Neural progenitor cell (in vitro differentiated cells): ENCODE results near the gene FEM1B. TPM values are rescaled to one million over a fixed set of nuclear protein-coding genes. Genes with fewer than 3 reads are reported as not detected.

ENCODE experiments used
- DNase-seq: peaks from one replicate; pipeline ENCODE4 v3.0.0-alpha.2; 2016; ENCODE audit warnings: low spot score
- H2AFZ ChIP-seq: fragments of 200-600 bp; sonication (generic); replicated peaks from 2 replicates; pipeline ENCODE4 v1.6.1; 2016; ENCODE audit warnings: antibody characterized with exemption
- H3F3A ChIP-seq: fragments of 200-600 bp; sonication (generic); 2 replicates; pipeline ENCODE4 v1.6.1; 2016; ENCODE audit warnings: antibody characterized with exemption, low read depth
- H3K27ac ChIP-seq: fragments of 200-600 bp; sonication (generic); 2 replicates; pipeline ENCODE4 v1.5.1; 2016; ENCODE audit warnings: mild to moderate bottlenecking
- H3K27me3 ChIP-seq: fragments of 200-600 bp; sonication (generic); 2 replicates; pipeline ENCODE4 v1.6.1; 2016; ENCODE audit warnings: mild to moderate bottlenecking, moderate library complexity
- H3K36me3 ChIP-seq: fragments of 200-600 bp; sonication (generic); 2 replicates; pipeline ENCODE4 v1.5.1; 2016
- H3K4me1 ChIP-seq: fragments of 200-600 bp; sonication (generic); 2 replicates; pipeline ENCODE4 v1.6.1; 2016; ENCODE audit warnings: mixed run types
- H3K4me2 ChIP-seq: fragments of 200-600 bp; sonication (generic); 2 replicates; pipeline ENCODE4 v1.6.1; 2016
- H3K4me3 ChIP-seq: fragments of 200-600 bp; sonication (generic); 2 replicates; pipeline ENCODE4 v1.5.1; 2016
- H3K79me2 ChIP-seq: fragments of 200-600 bp; sonication (generic); 2 replicates; pipeline ENCODE4 v1.6.1; 2016; ENCODE audit warnings: low read depth
- H3K9ac ChIP-seq: fragments of 200-600 bp; sonication (generic); 2 replicates; pipeline ENCODE4 v1.6.1; 2016
- H3K9me3 ChIP-seq: fragments of 200-600 bp; sonication (generic); 2 replicates; pipeline ENCODE4 v1.5.1; 2016; ENCODE audit warnings: low read depth
- H4K20me1 ChIP-seq: fragments of 200-600 bp; sonication (generic); 2 replicates; pipeline ENCODE4 v1.6.1; 2016; ENCODE audit warnings: low read depth
- H3K27ac Mint-ChIP-seq: 3 replicates; pipeline ENCODE4 v1.8.0; 2021; ENCODE audit warnings: mixed read lengths
- H3K27me3 Mint-ChIP-seq: 2 replicates; pipeline ENCODE4 v1.8.0; 2022; ENCODE audit warnings: low read depth, mild to moderate bottlenecking, inconsistent platforms, moderate library complexity, mixed read lengths; ENCODE audit not compliant: insufficient read depth
- H3K36me3 Mint-ChIP-seq: 3 replicates; pipeline ENCODE4 v1.8.0; 2021; ENCODE audit warnings: mixed read lengths
- H3K4me1 Mint-ChIP-seq: 3 replicates; pipeline ENCODE4 v1.8.0; 2021; ENCODE audit warnings: mixed read lengths
- H3K4me3 Mint-ChIP-seq: 3 replicates; pipeline ENCODE4 v1.8.0; 2021; ENCODE audit warnings: mild to moderate bottlenecking, moderate library complexity, mixed read lengths
- H3K9me3 Mint-ChIP-seq: 3 replicates; pipeline ENCODE4 v1.8.0; 2020; ENCODE audit warnings: mixed read lengths
- EZH2 ChIP-seq: fragments of 200-600 bp; sonication (generic); IDR thresholded peaks from 2 replicates; pipeline ENCODE4 v1.6.1; 2017; ENCODE audit warnings: antibody characterized with exemption, mild to moderate bottlenecking, moderate library complexity
- EZH2phosphoT487 ChIP-seq: fragments of 200-600 bp; sonication (generic); IDR thresholded peaks from 2 replicates; pipeline ENCODE4 v1.6.1; 2017; ENCODE audit warnings: antibody characterized with exemption
- total RNA-seq: library from RNA; depleted of rRNA; stranded (reverse); fragments of >200 nt; gene quantifications from 2 replicates; pipeline ENCODE4 v1.2.3, GENCODE V29; 2015; ENCODE audit warnings: low replicate concordance
- TF ChIP-seq, protein P1 (sequence below): fragments of 200-600 bp; sonication (generic); IDR thresholded peaks from 2 replicates; pipeline ENCODE4 v1.5.1; 2017; ENCODE audit warnings: antibody characterized with exemption, mild to moderate bottlenecking

Gene FEM1B
- total RNA-seq, 1 donor from 2014 or later: 80.0 TPM

GRCh38 chr15:68305420-68305871 is 27.9 kb downstream of the FEM1B start:
- H3K4me3 ChIP-seq: no peak overlapping the region
- H3K36me3 ChIP-seq: no peaks in the 10 kb centered on the region
- peaks cover 23% of the 10 kb centered on the region for H3K4me1 ChIP-seq
- H3K9me3 ChIP-seq: no peaks in the 10 kb centered on the region
- peaks cover 23% of the 10 kb centered on the region for H3K4me1 Mint-ChIP-seq
- no peaks in the 10 kb centered on the region for H3K79me2 ChIP-seq
- peaks cover 4% of the 10 kb centered on the region for H3K27me3 Mint-ChIP-seq
- TF ChIP-seq, protein P1, sequence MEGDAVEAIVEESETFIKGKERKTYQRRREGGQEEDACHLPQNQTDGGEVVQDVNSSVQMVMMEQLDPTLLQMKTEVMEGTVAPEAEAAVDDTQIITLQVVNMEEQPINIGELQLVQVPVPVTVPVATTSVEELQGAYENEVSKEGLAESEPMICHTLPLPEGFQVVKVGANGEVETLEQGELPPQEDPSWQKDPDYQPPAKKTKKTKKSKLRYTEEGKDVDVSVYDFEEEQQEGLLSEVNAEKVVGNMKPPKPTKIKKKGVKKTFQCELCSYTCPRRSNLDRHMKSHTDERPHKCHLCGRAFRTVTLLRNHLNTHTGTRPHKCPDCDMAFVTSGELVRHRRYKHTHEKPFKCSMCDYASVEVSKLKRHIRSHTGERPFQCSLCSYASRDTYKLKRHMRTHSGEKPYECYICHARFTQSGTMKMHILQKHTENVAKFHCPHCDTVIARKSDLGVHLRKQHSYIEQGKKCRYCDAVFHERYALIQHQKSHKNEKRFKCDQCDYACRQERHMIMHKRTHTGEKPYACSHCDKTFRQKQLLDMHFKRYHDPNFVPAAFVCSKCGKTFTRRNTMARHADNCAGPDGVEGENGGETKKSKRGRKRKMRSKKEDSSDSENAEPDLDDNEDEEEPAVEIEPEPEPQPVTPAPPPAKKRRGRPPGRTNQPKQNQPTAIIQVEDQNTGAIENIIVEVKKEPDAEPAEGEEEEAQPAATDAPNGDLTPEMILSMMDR: no peak
- no peak for TF ChIP-seq EZH2phosphoT487
- no peak for TF ChIP-seq EZH2
- no peaks in the 10 kb centered on the region for H3K9me3 Mint-ChIP-seq
- H3K36me3 Mint-ChIP-seq: no peaks in the 10 kb centered on the region
- peaks cover 25% of the 10 kb centered on the region for H3F3A ChIP-seq
- no peak for DNase-seq
- no peak overlapping the region for H3K4me3 Mint-ChIP-seq
- no peaks in the 10 kb centered on the region for H4K20me1 ChIP-seq
- no peak overlapping the region for H3K27ac ChIP-seq
- no peaks in the 10 kb centered on the region for H3K27me3 ChIP-seq
- no peak overlapping the region for H2AFZ ChIP-seq
- H3K27ac Mint-ChIP-seq: no peak overlapping the region
- H3K4me2 ChIP-seq: no peak overlapping the region
- H3K9ac ChIP-seq: no peak overlapping the region

- Histone ChIP-seq H3K36me3 (no peaks in the 10 kb centered on the region), H4K20me1 (no peaks in the 10 kb centered on the region), H3K9me3 (no peaks in the 10 kb centered on the region), H3F3A (peaks cover 26% of the 10 kb centered on the region), H3K4me3 (no peak overlapping the region), H3K27ac (no peak overlapping the region), H3K27me3 (no peaks in the 10 kb centered on the region), H3K79me2 (no peaks in the 10 kb centered on the region), H3K9ac (no peak overlapping the region), H3K4me2 (peak overlapping the region; percentile 21), H2AFZ (peak overlapping the region; percentile 94), H3K4me1 (peaks cover 25% of the 10 kb centered on the region)
- DNase-seq: no peak
- no peaks in the 10 kb centered on the region for H3K36me3 Mint-ChIP-seq
- H3K27ac Mint-ChIP-seq: peak overlapping the region; percentile 64
- H3K4me1 Mint-ChIP-seq: peaks cover 23% of the 10 kb centered on the region
- H3K27me3 Mint-ChIP-seq: peaks cover 8% of the 10 kb centered on the region
- H3K4me3 Mint-ChIP-seq: no peak overlapping the region
- H3K9me3 Mint-ChIP-seq: no peaks in the 10 kb centered on the region
- TF ChIP-seq, protein P1: no peak
- TF ChIP-seq EZH2 (no peak), EZH2phosphoT487 (no peak)
Measured at GRCh38 chr15:68307131-68307928, 29.8 kb downstream of the FEM1B start.

- no peaks in the 10 kb centered on the region for H4K20me1 ChIP-seq
- no peaks in the 10 kb centered on the region for H3K79me2 ChIP-seq
- H3K9me3 Mint-ChIP-seq: no peaks in the 10 kb centered on the region
- H3K27me3 Mint-ChIP-seq: peaks cover 6% of the 10 kb centered on the region
- no peak for DNase-seq
- no peak overlapping the region for H3K4me3 ChIP-seq
- peaks cover 25% of the 10 kb centered on the region for H3K4me1 ChIP-seq
- H2AFZ ChIP-seq: no peak overlapping the region
- peaks cover 33% of the 10 kb centered on the region for H3K4me1 Mint-ChIP-seq
- H3K27ac ChIP-seq: no peak overlapping the region
- no peaks in the 10 kb centered on the region for H3K9me3 ChIP-seq
- no peak overlapping the region for H3K4me3 Mint-ChIP-seq
- H3K27ac Mint-ChIP-seq: no peak overlapping the region
- no peaks in the 10 kb centered on the region for H3K36me3 Mint-ChIP-seq
- peaks cover 26% of the 10 kb centered on the region for H3F3A ChIP-seq
- H3K36me3 ChIP-seq: no peaks in the 10 kb centered on the region
- TF ChIP-seq EZH2: no peak
- no peaks in the 10 kb centered on the region for H3K27me3 ChIP-seq
- H3K9ac ChIP-seq: no peak overlapping the region
- no peak overlapping the region for H3K4me2 ChIP-seq
Measured at GRCh38 chr15:68309024-68309423, 31.5 kb downstream of the FEM1B start.

DNA sequence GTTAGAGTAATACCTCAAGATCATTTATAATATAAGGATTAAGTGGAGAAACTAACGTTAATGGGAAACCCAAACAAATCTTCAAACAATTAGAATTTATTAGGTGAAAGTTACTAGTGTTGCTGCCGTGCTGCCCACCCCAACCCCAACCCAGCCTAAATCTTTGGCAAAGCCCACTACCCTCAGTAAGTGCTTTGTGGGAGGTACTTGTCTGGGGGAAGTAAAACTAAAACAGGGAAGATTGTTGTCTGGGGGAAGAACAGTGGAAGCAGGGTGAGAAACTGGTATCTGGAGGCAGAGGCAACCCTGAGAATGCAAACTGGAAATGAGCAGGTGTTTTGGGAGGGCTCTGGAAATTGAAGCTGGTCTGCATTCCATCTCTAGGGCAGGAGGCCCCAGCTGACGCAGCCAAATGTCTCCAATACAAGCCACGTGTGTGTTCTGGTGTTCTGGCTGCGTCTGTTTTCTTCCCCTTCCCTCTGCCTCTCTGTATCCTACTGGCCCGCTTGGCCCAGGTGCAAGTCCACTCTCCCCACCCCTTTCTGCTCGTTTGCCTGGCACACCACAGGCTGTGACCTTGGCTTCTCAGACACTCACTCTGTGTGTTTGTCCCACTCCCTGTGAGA is 32.7 kb downstream of the FEM1B start:
- H3K4me1 ChIP-seq: peaks cover 17% of the 10 kb centered on the region
- Mint-ChIP-seq H3K4me1 (peaks cover 35% of the 10 kb centered on the region), H3K4me3 (no peak overlapping the region), H3K9me3 (no peaks in the 10 kb centered on the region), H3K27me3 (peaks cover 11% of the 10 kb centered on the region), H3K36me3 (no peaks in the 10 kb centered on the region), H3K27ac (no peak overlapping the region)
- TF ChIP-seq EZH2 (no peak), EZH2phosphoT487 (no peak)
- TF ChIP-seq, protein P1: no peak
- H3K9ac ChIP-seq: no peak overlapping the region
- H3F3A ChIP-seq: peaks cover 21% of the 10 kb centered on the region
- no peaks in the 10 kb centered on the region for H4K20me1 ChIP-seq
- no peak overlapping the region for H3K4me2 ChIP-seq
- H3K9me3 ChIP-seq: no peaks in the 10 kb centered on the region
- no peaks in the 10 kb centered on the region for H3K79me2 ChIP-seq
- no peaks in the 10 kb centered on the region for H3K36me3 ChIP-seq
- H3K27me3 ChIP-seq: no peaks in the 10 kb centered on the region
- H2AFZ ChIP-seq: no peak overlapping the region
- no peak for DNase-seq
- H3K27ac ChIP-seq: no peak overlapping the region
- no peak overlapping the region for H3K4me3 ChIP-seq
